Measurements from ENCODE around the gene GRAMD2A.

The GRAMD2A gene

GRCh38 chr15:72136170-72137051, 61.2 kb downstream of the GRAMD2A start:
- DNase-seq (ENCODE audit: low read depth, low spot score) = no peak

GRCh38 chr15:72135719-72136118, 61.9 kb downstream of the GRAMD2A start:
- no peak for DNase-seq (ENCODE audit: low read depth, low spot score)

- DNase-seq (ENCODE audit: low read depth, low spot score) = no peak
These were observed 64.4 kb downstream of the GRAMD2A start for GRCh38 chr15:72133211-72133610.

- DNase-seq (ENCODE audit: low read depth, low spot score) = no peak
These were observed 65.7 kb downstream of the GRAMD2A start for GRCh38 chr15:72131922-72132321.

- DNase-seq (ENCODE audit: low read depth, low spot score) = no peak
These were observed 67.3 kb downstream of the GRAMD2A start for GRCh38 chr15:72130272-72130671.

GRCh38 chr15:72128359-72128758, 69.2 kb downstream of the GRAMD2A start:
- DNase-seq (ENCODE audit: low read depth, low spot score) = no peak

- DNase-seq (ENCODE audit: low read depth, low spot score) = no peak
These were observed 69.8 kb downstream of the GRAMD2A start for GRCh38 chr15:72127724-72128322.

GRCh38 chr15:72124218-72124617, 73.4 kb downstream of the GRAMD2A start:
- no peak for DNase-seq (ENCODE audit: low read depth, low spot score)

GRCh38 chr15:72118017-72118978, 79.3 kb downstream of the GRAMD2A start, which contains the start of the genes MYO9A and SENP8:
MYO9A (minus strand) TSS chr15:72118150; CDS start chr15:72046563, 71,587 bp downstream.
SENP8 (plus strand) TSS chr15:72118403; CDS start chr15:72139624, 21,221 bp downstream.
- DNase-seq (ENCODE audit: low read depth, low spot score) = peak; percentile 99

- peak; percentile 89 for DNase-seq (ENCODE audit: low read depth, low spot score)
These were observed 80.0 kb downstream of the GRAMD2A start for GRCh38 chr15:72117486-72118016.

GRCh38 chr15:72116731-72117485, 80.7 kb downstream of the GRAMD2A start:
- peak; percentile 56 for DNase-seq (ENCODE audit: low read depth, low spot score)

- no peak for DNase-seq (ENCODE audit: low read depth, low spot score)
These were observed 84.1 kb downstream of the GRAMD2A start for GRCh38 chr15:72113347-72114031.

GRCh38 chr15:72112805-72113204, 84.8 kb downstream of the GRAMD2A start:
- no peak for DNase-seq (ENCODE audit: low read depth, low spot score)

- no peak for DNase-seq (ENCODE audit: low read depth, low spot score)
These were observed 85.5 kb downstream of the GRAMD2A start for GRCh38 chr15:72112116-72112515.

GRCh38 chr15:72110355-72110754, 87.2 kb downstream of the GRAMD2A start:
- DNase-seq (ENCODE audit: low read depth, low spot score) = no peak

All from astrocyte of the hippocampus (primary cell).